Gastroesophageal sphincter (tissue), 3 donors: ENCODE data around the gene RIPK1.

Experiments used
- CTCF ChIP-seq, 4 experiments: fragments of 200-600 bp in 2 of 4; fragments of 450-650 bp in 2 of 4; sonication (generic) in 1 of 4; IDR thresholded peaks; one replicate each; pipeline ENCODE4 v1.5.1; 2017 to 2019; ENCODE audit warnings: antibody characterized with exemption in 4 of 4, mild to moderate bottlenecking in 2 of 4, moderate library complexity in 2 of 4
- EP300 ChIP-seq: sonication (generic); formaldehyde crosslinking; IDR thresholded peaks from one replicate; pipeline ENCODE4 v1.6.1; 2017; ENCODE audit warnings: antibody characterized with exemption, mild to moderate bottlenecking
- POLR2A ChIP-seq, 2 donors: fragments of 450-650 bp; IDR thresholded peaks; one replicate each; pipeline ENCODE4 v1.6.1; 2017; ENCODE audit warnings: antibody characterized with exemption in 2 of 2, mild to moderate bottlenecking in 2 of 2, moderate library complexity in 1 of 2
- POLR2AphosphoS5 ChIP-seq: sonication (generic); formaldehyde crosslinking; IDR thresholded peaks from one replicate; pipeline ENCODE4 v1.6.1; 2017; ENCODE audit warnings: antibody characterized with exemption

DNA sequence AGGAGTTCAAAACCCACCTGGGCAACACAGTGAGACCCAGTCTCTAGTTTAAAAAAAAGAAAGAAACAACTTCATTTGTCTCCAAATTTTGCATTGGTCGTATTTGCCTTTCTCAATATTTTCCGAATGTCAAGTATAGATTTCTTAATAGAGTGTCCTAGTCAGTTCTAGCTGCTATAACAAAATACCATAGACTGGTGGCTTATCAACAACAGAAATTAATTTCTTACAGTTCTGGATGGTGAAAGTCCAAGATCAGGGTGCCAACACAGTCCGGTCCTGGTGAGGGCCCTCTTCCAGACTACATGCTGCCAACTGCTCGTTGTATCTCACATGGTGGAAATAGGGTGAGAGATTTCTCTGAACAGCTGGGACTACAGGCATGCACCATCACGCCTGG is 34.6 kb upstream of the RIPK1 start:
- TF ChIP-seq CTCF (IDR thresholded peaks at IDR 0.05) (no peak), POLR2A (IDR thresholded peaks at IDR 0.05) (no peak), EP300 (no peak), POLR2AphosphoS5 (no peak)
